HUDEP-2 (cell line): ENCODE measurements around the gene GRAMD2A.

Experiments
- DNase-seq, 76 experiments: peaks; one replicate each; lab custom pipeline; 2025; ENCODE audit not compliant: unreplicated experiment in 76 of 76; lab: John Stamatoyannopoulos, UW

GRAMD2A gene

DNA sequence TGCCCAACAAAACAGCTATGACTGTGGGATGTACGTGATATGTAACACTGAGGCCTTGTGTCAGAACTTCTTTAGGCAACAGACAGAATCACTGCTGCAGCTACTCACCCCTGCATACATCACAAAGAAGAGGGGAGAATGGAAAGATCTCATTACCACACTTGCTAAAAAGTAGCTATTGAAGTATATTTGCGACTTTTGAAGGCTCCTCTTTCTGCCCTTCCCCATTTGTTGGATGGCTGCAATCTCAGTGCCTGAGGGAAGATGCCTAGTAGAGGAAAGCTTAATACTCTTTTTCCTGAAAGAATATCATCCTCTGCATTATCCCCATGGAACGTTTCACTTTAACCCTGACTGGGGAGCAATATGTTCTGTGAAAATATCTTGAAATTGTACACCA lies 57.5 kb downstream of the GRAMD2A start:
- no peak for DNase-seq

DNA sequence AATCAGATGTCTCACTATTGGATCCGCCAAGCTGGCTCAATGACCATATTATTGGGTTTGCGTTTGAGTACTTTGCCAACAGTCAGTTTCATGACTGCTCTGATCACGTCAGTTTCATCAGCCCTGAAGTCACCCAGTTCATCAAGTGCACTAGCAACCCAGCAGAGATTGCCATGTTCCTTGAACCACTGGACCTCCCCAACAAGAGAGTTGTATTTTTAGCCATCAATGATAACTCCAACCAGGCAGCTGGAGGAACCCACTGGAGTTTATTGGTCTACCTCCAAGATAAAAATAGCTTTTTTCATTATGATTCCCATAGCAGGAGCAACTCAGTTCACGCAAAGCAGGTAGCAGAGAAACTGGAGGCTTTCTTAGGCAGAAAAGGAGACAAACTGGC lies 57.9 kb downstream of the GRAMD2A start:
- no peak for DNase-seq

DNA sequence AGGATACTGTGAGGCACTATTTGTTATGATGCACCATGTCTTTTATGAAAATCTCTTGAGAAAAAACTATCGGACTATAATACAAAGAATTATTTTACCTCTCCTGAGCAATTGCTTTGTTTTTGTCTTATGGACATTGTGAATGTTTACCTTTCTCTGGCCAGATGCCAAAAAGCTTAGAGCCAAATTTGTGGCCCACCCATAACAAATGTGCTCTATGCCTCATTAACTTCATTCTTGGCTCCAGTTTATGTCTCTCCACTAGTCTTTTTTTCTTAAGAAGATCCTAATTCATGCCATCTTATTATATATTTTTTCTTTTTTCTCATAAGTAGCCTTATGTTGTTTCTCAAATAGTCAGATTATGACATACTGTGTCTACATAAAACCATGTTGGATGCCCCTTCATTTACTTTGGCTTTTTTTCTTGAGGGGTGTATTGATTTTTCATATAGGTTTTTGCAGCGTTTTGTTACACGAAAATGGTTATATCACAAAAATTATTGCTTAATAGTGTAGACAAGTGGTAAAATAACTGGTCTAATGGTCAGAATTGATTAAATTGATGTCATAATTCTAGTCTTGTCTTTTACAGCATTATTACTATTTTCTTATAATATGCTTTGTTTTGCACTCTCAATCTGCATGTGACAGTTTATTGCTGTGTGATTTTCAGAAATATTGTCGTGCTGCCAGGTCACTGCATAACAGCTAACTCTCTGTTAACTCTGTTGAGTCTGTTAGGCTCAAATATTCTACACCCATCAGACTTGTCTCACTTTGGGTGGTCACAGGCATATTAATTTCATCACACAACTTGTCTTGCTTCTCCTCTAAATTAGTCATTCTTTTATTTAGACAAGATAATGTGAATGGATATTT lies 61.2 kb downstream of the GRAMD2A start:
- DNase-seq, result no peak

DNA sequence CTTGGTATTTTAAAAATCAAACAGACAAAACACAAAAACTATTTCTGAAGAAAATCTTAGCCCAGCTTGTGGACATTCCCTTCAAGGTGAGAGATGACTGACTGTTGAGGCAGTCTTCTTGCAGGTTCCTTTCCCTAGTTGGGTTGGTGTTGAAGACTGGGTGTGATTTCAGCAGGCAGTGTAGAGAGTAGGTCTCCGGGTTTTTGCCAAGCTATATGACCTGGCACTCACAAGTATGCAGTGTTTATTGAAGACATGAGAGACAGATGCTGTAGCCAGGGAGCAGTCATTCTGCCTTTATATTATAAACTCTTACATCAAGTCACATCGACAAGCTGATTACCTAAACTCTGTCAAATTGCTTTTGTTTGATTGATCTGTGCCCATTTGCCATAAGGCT lies 61.9 kb downstream of the GRAMD2A start:
- no peak for DNase-seq

DNA sequence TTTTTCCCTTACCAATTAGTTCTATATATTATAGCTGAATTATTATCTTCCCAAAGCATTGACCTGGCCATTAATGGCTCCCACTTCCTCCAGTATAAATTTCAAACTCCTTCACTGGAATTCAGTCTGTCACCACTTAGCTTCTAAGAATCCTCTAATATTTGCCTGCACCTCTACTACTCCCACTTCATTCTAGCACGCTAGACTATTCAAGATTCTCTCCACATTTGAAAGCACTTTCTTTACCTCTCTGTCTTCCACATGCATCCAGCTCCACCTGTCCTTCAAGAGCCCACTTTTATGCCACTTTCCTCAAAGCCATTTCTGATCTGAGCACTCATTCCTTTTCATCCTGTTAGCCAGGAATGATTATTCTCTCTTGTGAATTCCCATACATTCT lies 64.4 kb downstream of the GRAMD2A start:
- DNase-seq, result no peak

DNA sequence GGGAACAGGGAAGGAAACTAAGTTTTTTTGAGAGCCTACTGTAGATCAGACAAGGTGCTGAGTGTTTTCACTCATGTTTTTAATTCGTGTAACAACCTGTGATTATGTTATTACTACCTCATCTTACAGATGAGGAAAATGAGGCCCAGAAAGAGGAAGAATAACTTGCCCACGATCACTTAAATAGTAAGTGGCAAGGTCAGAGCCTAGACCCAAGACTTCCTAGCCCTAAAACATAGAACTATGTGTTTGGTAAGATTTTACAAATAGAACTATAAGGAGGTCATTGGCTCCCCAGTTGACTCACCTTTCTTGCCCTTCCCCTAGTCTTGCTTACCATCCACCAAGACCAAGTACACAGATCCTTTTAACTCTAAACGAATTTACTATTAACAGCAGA lies 65.7 kb downstream of the GRAMD2A start:
- DNase-seq, result no peak

DNA sequence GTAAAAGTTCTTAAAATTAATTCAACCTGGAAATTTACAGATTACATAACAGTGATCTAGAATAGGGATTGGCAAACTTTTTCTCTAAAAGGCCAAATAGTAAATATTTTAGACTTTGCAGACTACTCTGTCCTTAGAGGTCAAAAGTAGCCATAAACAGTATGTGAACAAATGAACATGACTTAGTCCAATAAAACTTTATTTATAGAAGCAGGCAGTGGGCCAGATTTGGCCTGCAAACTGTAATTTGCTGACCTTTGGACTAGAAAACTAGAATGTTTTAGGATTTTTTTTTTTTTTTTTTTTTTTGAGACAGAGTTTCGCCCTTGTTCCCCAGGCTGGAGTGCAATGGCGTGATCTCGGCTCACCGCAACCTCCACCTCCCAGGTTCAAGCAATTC lies 67.3 kb downstream of the GRAMD2A start:
- DNase-seq, result no peak

DNA sequence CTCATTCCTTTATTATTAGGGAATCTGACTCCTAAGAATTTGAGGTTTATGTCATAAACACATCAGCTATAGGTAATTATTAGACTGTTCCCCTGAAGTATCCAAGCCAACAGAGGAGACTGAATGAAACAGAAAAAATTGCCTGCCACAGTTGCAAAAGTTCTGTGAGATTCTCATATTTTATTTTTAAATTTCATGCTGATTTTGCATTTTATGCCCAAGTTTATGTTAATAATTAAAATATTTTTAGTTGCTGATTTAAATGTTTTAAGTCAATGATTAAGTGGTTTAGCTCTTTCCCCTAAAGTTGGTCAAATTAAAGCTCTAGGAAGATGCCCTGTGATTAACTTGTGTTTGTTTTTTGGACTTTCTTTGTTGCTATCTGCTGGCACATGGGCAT lies 69.2 kb downstream of the GRAMD2A start:
- no peak for DNase-seq

DNA sequence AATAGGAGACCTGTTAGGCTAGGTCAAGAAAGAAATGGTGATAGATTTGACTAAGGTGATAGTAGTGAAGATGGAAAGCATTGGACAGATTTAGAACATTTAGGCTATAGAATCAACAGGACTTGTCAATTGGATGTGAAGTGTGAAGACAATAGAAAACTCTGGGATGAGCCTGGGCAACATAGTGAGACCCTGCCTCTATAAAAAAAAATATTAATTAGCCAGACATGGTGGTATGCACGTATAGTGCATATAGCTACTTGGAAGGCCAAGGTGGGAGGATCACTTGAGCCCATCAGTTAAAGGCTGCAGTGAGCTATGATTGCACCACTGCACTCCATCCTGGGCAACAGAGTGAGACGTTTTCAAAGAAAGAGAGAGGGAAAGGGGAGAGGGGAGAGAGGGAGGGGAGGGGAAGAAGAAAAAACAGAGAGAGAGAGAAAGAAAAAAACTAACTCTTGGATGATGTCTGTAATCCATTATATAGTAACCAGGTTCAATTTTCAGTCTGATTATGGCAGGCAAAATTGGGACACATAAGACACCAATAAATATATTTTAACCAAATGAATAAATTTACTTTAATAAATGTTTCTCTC lies 69.8 kb downstream of the GRAMD2A start:
- DNase-seq, result no peak

DNA sequence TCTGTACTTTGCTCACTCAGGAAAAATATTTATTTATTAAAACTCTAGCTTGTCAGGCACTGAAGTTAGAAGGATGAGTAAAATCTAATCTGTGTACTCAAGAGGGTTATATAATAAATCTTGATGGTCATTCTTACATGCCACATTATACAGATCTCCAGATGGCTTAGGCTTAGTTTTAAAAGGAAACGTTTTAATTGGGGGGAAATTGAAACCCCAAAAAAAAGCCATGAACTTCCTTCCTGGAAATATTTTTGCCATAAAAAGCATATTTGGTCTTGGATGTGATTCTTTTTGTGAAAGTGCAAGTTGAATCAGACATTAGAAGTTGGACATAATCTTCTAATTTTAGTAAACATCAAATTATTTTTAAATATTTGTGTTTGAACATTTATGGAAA lies 73.4 kb downstream of the GRAMD2A start:
- DNase-seq, result no peak

DNA sequence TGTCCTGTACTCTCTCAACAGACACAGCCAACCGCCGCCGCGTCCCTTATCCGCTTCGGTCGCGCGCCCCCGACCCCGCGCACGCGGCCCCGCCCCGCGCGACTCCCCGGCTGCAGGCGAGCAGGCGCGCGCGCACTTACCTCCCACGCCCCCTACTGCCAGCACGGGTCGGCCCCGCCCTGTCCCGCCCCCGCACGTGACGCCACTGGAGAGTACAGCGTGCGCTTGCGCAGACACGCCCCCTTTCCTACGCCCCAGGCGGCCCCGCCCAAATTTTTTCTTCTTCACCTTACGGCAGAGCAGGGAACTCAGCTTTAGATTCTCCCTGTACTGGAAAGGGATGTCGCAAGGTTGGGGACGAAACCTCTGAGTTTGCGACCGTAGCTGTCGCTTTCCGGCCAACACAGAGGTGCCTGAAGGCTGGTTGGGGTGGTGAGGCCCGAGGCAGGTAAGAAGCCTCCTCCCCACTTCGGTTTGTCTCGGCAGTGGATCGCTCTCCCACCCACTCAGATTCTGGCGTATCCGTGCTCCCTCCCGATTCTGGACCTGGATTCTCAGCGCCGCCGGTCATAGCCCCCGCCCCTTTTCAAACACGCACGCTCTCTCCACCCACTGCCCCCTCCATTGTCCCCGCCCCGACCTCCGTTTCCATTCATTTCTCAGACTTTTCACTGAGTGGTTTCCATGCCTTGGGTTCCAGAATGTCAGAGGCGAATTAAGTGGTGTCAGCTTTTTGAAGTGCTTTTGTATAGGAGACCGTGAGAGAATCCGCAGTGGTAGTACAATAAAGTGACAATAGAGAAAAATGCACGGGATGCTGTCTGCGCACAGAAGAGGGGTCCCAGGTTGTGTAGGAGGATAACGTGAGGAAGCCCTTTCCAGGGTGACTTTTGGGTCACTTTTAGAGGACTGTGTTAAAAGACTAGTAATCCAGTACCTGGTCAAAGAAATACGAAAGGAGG lies 79.3 kb downstream of the GRAMD2A start, which contains the start of the genes MYO9A and SENP8:
Gene MYO9A (minus strand): TSS at position 134 of the 962 bp plus-strand sequence. CDS start 71,587 bp downstream, outside the sequence.
Gene SENP8 (plus strand): TSS at position 387 of the 962 bp plus-strand sequence. CDS start 21,221 bp downstream, outside the sequence.
- DNase-seq, result peak; percentile 33 to 99 (median 96)

DNA sequence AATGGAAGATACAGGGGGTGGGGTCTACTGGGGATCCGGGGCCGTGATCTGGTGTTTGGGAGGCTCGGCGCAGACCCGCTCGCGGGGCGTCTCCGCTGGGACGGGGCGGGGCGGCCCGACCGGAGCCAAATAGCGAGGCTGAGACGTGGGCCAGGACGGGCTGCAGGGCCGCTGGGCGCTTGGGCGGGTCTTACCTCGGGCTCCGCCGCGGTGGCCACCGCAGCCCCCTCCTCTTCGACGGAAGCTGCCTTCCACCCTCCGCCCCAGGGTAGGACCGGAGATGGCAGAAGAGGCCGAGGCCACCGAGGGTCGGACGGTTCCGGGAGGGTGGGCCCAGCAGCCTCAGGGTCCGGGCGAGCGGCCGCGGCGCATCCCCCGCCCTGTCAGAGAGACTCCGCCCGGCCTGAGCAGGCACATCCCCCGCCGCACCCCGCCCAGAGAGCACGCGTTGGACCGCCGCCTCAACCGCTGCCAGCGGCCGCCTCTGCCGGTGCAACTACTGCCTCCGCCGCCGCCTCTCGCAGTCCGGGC lies 80.0 kb downstream of the GRAMD2A start:
- DNase-seq, result peak in 71 of 76 experiments; percentile 24 to 95 (median 76)

DNA sequence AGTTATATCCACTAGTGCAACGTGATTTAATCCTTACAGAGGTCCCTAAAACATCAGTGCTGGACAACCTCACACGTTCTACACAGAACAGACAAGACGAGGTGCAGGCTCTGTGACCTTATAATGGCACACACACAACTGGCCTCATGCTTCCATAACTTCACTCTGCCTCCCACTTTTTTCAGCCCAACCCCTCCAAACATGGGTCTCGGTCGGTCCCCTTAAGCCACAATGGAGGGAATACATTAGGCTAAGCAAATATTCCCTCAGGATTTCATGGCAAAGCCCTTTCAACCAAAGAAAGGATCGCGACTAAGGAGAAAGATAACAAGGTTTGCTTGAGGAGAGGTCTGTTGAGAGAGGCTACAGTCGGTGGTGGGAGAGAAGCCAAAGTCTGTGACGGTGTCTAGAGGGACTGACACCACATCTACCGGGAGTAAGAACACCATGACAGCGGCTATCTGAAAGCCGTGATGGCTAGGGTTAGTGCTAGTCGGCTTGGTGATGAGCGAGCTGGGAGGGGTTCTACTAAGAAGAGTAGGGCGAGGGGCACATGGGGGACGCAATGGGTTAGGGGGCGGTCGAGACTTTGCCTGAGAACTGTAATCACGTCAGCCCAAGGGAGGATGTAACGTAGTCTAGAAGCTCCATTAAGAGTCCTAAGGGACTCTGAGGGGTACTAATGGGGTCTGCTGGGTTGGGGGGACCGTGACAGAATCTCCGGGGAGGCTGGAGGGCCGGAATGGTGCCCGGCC lies 80.7 kb downstream of the GRAMD2A start:
- DNase-seq, result peak in 12 of 76 experiments; percentile 6 to 60 (median 23)

DNA sequence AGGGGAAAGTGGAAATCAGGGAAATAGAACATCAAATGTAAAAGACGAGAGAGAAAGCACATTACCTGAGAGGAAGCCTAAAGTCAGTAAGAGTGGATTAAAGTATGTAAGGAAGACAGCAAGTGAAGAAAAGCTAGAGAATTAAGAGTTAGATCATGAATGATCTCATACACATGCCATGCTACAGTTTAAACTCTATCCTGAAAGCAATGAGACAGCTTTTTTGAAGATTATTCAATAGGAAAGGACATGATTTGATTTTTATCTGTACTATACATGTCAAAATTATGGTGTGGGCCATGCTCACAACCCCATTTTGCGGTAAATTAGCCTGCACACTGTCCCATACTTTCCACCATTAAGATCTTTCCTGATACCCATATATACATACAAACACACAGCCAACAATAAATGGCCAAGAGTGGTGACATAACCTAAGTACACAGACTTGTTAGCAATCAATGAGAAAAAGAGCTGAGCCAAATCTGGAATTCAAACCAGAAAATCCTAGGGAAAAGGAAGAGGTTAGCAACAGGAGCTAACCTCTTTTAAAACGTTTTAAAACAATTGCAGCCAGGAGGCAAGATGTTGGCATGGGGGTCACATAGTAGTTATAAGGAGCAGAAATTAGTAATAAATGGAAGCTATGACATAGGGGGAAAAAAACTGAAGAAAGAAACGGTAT lies 84.1 kb downstream of the GRAMD2A start:
- DNase-seq, result no peak

DNA sequence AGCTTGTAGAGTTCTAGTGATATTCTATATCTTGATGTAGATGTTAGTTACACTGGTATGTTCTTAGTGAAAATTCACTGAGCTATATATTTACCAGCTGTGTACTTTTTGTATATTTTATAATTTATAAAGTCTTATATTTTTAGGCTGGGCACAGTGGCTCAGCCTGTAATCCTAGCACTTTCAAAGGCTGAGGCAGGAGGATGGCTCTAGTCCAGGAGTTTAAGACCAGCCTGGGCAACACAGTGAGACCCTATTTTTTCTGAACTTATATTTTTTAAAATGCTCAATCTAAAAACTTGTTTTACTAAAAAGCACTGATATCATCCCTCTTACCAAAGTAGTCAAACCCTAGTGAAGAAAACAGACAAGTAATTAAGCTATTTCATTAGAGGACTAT lies 84.8 kb downstream of the GRAMD2A start:
- DNase-seq, result no peak

DNA sequence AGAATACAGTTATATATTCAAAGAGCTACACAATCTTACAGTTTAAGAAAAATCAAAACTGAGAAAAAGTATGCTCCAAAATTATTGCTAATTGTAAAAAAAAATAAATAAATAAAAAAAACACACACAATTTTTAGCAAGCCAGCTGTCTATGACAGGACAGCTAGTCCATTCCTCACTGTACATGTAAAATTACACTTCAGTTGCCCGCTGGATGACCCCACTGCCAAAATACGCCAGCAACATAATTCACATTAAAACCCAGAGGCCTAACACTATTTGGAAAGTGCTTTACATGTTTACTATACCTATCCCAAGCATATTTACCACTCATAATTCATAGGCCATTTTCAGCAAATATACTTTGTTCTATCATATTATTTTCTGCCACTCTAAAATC lies 85.5 kb downstream of the GRAMD2A start:
- DNase-seq, result no peak

DNA sequence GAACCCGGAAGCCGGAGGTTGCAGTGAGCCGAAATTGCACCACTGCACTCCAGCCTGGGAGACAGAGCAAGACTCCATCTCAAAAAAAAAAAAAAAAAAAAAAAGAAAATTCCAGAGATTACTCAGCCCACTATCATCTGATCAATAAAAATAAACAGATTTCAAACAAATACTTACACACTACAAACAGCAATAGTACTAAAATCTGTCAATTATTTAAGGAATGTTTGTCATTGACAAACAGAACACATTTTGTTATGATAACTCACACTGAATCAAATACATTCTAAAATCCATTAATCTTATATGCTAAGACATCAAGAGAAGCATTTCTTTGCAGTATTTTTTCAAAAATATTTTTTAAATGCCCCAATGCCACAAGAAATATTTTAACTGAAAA lies 87.2 kb downstream of the GRAMD2A start:
- no peak for DNase-seq
